Activated CD4-positive, alpha-beta memory T cell treated with anti-CD3 and anti-CD28 coated beads, Interleukin-2, amount 10 ng/mL, durations not matched to agents 7 days and 5 days (primary cell): ENCODE results near the gene PAX8. TPM values are rescaled to one million over a fixed set of nuclear protein-coding genes. Genes with fewer than 3 reads are reported as not detected.

Source experiments
- CTCF ChIA-PET: fragments of 350-600 bp; sonication (Branson Sonifier 250); formaldehyde crosslinking; loops from one replicate; lab custom pipeline; 2021; ENCODE audit warnings: antibody characterized with exemption, inconsistent platforms; lab: Charles Lee
- POLR2A ChIA-PET: fragments of 350-600 bp; sonication (Branson Sonifier 250); formaldehyde crosslinking; loops from one replicate; lab custom pipeline; 2021; ENCODE audit warnings: antibody characterized with exemption; lab: Charles Lee
- DNase-seq: peaks from one replicate; pipeline ENCODE4 v3.0.0-alpha.2; 2020
- H3K27ac Mint-ChIP-seq: one replicate; pipeline ENCODE4 v1.8.0; 2021; ENCODE audit warnings: mild to moderate bottlenecking, mixed read lengths
- H3K27me3 Mint-ChIP-seq: one replicate; pipeline ENCODE4 v1.8.0; 2021; ENCODE audit warnings: mixed read lengths
- H3K36me3 Mint-ChIP-seq: one replicate; pipeline ENCODE4 v1.8.0; 2021; ENCODE audit warnings: low read depth, mixed read lengths
- H3K4me1 Mint-ChIP-seq: one replicate; pipeline ENCODE4 v1.8.0; 2021; ENCODE audit warnings: mixed read lengths
- H3K4me3 Mint-ChIP-seq: one replicate; pipeline ENCODE4 v1.8.0; 2021; ENCODE audit warnings: mild to moderate bottlenecking, mixed read lengths
- H3K9me3 Mint-ChIP-seq: one replicate; pipeline ENCODE4 v1.8.0; 2021; ENCODE audit warnings: mixed read lengths
- total RNA-seq, 2 experiments: library from RNA; stranded (reverse); gene quantifications; one replicate each; pipeline ENCODE4 v1.2.3, GENCODE V29; 2021

PAX8 gene
- total RNA-seq, 2 experiments from 2014 or later: 1.7 TPM

DNA sequence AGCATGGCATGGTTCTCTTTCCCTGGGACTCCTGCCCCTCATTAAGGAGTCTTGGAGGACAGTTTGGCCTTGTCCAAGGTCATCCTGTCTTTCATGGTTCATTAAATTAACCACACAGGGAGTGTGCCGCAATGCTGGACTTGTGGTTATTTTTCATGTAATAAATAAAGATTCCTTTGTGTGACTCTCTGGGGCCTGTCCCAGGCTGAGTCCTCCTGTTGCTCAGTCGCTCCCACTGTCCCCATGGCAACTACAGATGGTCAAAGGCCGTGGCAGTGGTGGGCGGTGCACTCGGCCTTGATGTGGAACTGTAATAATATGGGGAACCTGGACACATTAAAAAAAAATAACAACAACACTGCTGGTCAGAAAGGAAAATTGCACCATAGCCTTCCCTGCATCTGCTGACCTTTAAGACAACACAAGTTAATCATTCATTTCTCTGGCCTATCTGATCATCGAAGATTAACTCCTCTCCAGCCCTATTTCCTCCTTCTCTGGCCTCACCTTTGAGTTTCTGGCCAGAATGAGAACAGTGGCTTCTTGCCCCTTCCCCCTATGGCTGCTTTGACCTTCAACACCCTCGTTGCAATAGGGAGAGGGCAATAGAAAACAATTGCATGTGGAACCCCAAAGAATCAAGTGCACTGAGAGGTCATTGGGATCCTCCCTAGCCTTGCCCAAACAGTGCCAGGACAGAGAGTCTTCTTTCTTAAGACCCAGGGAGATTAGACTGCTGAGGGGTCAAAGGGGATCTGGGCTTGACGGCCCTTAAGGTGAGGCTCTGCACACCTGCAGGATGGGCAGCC, 60.2 kb downstream of the PAX8 start:
- no peak overlapping the region for H3K4me3 Mint-ChIP-seq
- ChIA-PET CTCF (interaction anchor here (1.3 to 1.9 kb wide), 5 partner anchors 12 to 80 kb away, joined by 3 to 7 read pairs (median 6); no protein-coding TSS in a partner anchor), POLR2A (interaction anchor here (3.1 kb wide), 1 partner anchor 13 kb away, joined by 24 read pairs; no protein-coding TSS in a partner anchor)
- H3K4me1 Mint-ChIP-seq: peaks cover 22% of the 10 kb centered on the region
- H3K27ac Mint-ChIP-seq: no peak overlapping the region
- H3K27me3 Mint-ChIP-seq: peaks cover 2% of the 10 kb centered on the region
- H3K9me3 Mint-ChIP-seq: no peaks in the 10 kb centered on the region
- no peaks in the 10 kb centered on the region for H3K36me3 Mint-ChIP-seq
- no peak for DNase-seq

GRCh38 chr2:113217455-113218282, 61.1 kb downstream of the PAX8 start:
- CTCF ChIA-PET: interaction anchor here (1.0 to 1.9 kb wide), 8 partner anchors 11 to 80 kb away, joined by 3 to 7 read pairs (median 4); no protein-coding TSS in a partner anchor
- Mint-ChIP-seq H3K9me3 (no peaks in the 10 kb centered on the region), H3K4me3 (no peak overlapping the region), H3K27ac (no peak overlapping the region), H3K36me3 (no peaks in the 10 kb centered on the region), H3K4me1 (peaks cover 22% of the 10 kb centered on the region), H3K27me3 (peaks cover 2% of the 10 kb centered on the region)
- POLR2A ChIA-PET: interaction anchor here (1.3 to 3.1 kb wide), 3 partner anchors 12 to 43 kb away, joined by 4 to 24 read pairs (median 11); no protein-coding TSS in a partner anchor
- DNase-seq: no peak

DNA sequence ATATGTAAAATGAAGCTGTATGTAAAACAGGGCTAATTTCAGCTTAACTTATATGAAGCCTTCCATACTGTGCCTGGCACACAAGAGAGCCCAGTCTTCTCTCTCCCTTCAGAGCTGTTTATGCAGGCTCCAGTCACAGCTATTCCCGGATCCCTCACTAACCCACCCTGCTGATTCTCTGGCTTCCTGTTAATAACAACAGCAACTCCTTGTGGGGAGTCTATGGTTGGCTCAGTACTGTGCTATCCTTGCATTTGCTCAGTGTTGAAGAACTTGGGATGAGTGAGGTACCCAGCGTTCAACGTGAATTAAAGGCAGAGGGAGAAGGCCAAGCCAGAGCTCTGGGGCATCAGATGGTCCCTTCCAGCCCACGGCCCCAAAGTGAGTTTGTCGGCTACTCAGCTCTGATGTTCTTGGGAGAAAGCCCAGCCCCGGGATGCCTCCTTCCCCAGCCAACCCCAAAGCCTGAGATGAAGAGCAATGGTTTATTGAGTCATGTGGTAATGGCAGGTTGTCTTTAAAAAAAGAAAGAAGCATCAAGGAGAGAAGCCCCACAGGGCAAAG, 61.7 kb downstream of the PAX8 start:
- H3K27ac Mint-ChIP-seq: no peak overlapping the region
- POLR2A ChIA-PET: interaction anchor here (1.3 to 3.1 kb wide), 3 partner anchors 12 to 42 kb away, joined by 4 to 24 read pairs (median 11); no protein-coding TSS in a partner anchor
- CTCF ChIA-PET: interaction anchor here (0.8 to 1.9 kb wide), 10 partner anchors 11 to 79 kb away, joined by 3 to 7 read pairs (median 4); no protein-coding TSS in a partner anchor
- peaks cover 2% of the 10 kb centered on the region for H3K27me3 Mint-ChIP-seq
- no peak for DNase-seq
- H3K4me1 Mint-ChIP-seq: peaks cover 22% of the 10 kb centered on the region
- H3K36me3 Mint-ChIP-seq: no peaks in the 10 kb centered on the region
- no peaks in the 10 kb centered on the region for H3K9me3 Mint-ChIP-seq
- no peak overlapping the region for H3K4me3 Mint-ChIP-seq

- DNase-seq: no peak
- POLR2A ChIA-PET: interaction anchor here (2.1 to 3.1 kb wide), 2 partner anchors 11 to 15 kb away, joined by 11 to 24 read pairs; no protein-coding TSS in a partner anchor
- Mint-ChIP-seq H3K27ac (no peak overlapping the region), H3K4me1 (peaks cover 22% of the 10 kb centered on the region), H3K27me3 (no peaks in the 10 kb centered on the region), H3K9me3 (no peaks in the 10 kb centered on the region), H3K4me3 (no peak overlapping the region), H3K36me3 (no peaks in the 10 kb centered on the region)
- CTCF ChIA-PET: interaction anchor here (0.8 to 1.9 kb wide), 7 partner anchors 12 to 78 kb away, joined by 3 to 7 read pairs (median 5); no protein-coding TSS in a partner anchor
Measured at GRCh38 chr2:113216321-113216720, 62.4 kb downstream of the PAX8 start.

DNA sequence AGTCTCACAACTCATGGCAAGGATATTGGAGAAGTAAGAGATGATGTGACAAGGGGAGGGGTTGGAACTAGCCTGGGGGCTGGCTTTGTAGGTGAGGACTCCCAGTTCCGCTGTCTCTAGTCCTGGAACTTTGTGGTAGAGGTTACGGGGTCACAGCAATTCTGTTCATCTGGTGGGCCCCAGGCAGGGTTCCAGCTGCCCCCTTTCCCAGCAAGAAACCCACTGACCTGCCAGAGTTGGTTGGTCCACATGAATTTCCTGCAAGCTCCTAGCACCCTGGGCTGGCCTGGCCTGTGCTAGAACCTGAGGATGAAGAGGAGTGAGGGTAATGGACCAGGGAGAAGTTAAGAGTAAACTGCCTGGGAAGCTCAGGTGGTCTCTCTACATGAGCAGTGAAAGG, 63.7 kb downstream of the PAX8 start:
- Mint-ChIP-seq H3K4me1 (peaks cover 22% of the 10 kb centered on the region), H3K9me3 (no peaks in the 10 kb centered on the region), H3K36me3 (no peaks in the 10 kb centered on the region), H3K27me3 (no peaks in the 10 kb centered on the region), H3K4me3 (no peak overlapping the region), H3K27ac (no peak overlapping the region)
- ChIA-PET CTCF (interaction anchor here (3.3 kb wide), 1 partner anchor 11 kb away, joined by 12 read pairs; no protein-coding TSS in a partner anchor), POLR2A (interaction anchor here (3.1 kb wide), 1 partner anchor 10 kb away, joined by 24 read pairs; no protein-coding TSS in a partner anchor)
- no peak for DNase-seq

GRCh38 chr2:113214141-113214540, 64.6 kb downstream of the PAX8 start:
- ChIA-PET CTCF (interaction anchor here (3.3 kb wide), 1 partner anchor 10 kb away, joined by 12 read pairs; no protein-coding TSS in a partner anchor), POLR2A (interaction anchor here (0.8 kb wide), 1 partner anchor 10 kb away, joined by 3 read pairs; no protein-coding TSS in a partner anchor)
- Mint-ChIP-seq H3K4me3 (no peak overlapping the region), H3K4me1 (peaks cover 18% of the 10 kb centered on the region), H3K27ac (no peak overlapping the region), H3K36me3 (no peaks in the 10 kb centered on the region), H3K27me3 (no peaks in the 10 kb centered on the region), H3K9me3 (no peaks in the 10 kb centered on the region)
- no peak for DNase-seq

DNA sequence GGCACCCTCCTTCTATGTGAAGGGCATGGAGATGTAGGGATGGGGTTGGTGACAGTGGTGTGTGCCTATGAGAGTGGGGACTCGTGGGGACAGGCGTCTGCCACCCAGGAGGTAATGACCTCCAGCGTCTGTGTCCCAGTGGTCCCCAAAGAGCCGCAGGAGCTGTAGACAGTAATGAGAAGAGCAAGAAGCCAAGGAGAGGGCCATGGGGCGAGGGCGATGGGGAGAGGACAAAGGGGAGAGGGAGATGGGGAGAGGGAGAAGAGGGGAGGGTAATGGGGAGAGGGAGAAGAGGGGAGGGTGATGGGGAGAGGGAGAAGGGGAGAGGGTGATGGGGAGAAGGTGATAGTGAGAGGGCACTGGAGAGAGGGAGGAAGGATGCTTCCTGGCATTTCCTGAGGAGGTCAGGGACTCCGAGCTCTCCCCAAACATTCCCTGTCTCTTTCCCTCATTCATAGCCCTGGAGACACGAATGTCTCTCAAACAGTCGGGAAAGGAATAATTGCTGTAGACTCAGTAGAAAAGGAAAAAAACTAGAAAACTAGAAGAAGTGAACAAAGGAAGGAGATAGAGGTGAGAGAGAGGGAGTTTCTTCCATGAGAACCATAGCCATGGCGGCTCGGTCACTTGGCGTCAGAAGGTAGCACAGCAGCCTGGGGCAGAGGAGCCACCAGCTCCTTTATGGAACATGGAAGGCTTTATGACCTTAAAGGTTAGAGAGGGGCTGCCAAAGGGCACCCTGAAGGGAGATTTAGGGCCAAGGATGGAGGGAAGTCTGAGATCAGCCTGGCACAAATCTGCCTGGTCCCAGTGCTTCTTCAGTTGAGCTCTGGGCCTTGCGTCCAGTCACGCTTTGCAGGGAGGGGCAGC, 65.4 kb downstream of the PAX8 start:
- no peaks in the 10 kb centered on the region for H3K9me3 Mint-ChIP-seq
- POLR2A ChIA-PET: interaction anchor here (0.8 kb wide), 1 partner anchor 38 kb away, joined by 3 read pairs; no protein-coding TSS in a partner anchor
- CTCF ChIA-PET: interaction anchor here (3.3 kb wide), 1 partner anchor 9 kb away, joined by 12 read pairs; no protein-coding TSS in a partner anchor
- no peak overlapping the region for H3K27ac Mint-ChIP-seq
- no peaks in the 10 kb centered on the region for H3K36me3 Mint-ChIP-seq
- H3K4me3 Mint-ChIP-seq: no peak overlapping the region
- H3K27me3 Mint-ChIP-seq: no peaks in the 10 kb centered on the region
- H3K4me1 Mint-ChIP-seq: peaks cover 14% of the 10 kb centered on the region
- no peak for DNase-seq

DNA sequence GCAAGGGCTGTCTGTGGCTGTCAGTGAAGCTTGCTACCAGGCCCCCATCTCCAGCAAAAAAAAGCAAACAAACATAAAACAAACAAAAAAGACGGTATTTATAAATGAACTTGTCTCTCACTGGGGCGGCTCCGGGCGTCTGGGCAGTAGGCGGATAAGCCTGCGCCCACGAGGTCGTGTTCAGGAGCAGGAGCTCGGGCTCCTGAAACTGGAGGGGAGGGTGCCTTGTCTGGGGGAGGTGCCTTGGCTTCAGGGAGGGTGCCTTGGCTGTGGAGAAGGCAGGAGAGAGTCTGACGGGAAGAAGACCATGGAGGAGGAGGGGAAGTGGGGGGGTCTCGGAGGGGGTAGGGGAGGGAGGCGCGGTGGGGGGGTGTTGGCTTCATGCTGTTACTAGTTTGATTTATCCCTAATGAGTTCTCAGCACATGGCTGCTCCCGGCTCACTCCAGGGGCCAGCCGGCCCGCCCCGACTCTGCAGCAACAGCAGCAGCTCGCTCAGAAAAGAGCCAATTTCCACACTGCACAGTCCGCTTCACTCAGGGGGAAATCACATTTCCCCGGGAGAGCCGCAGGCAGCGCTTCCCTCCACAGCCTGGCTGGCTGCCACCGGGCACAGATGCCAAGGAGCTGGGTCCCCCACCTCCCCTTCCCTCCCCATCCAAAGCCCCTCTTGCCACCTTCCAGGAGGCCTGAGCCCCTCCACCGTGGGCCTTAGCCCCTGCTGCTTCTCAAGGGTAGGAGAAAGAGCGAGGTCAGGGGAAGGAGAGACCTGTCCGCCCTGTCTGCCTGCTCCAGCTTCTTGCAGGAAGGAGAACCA, 66.3 kb downstream of the PAX8 start:
- H3K36me3 Mint-ChIP-seq: no peaks in the 10 kb centered on the region
- no peak overlapping the region for H3K27ac Mint-ChIP-seq
- no peak overlapping the region for H3K4me3 Mint-ChIP-seq
- H3K4me1 Mint-ChIP-seq: peaks cover 6% of the 10 kb centered on the region
- no peaks in the 10 kb centered on the region for H3K9me3 Mint-ChIP-seq
- H3K27me3 Mint-ChIP-seq: no peaks in the 10 kb centered on the region
- no peak for DNase-seq
- POLR2A ChIA-PET: interaction anchor here (0.8 to 1.2 kb wide), 2 partner anchors 20 to 39 kb away, joined by 3 read pairs; no protein-coding TSS in a partner anchor
- CTCF ChIA-PET: interaction anchor here (1.0 to 3.3 kb wide), 3 partner anchors 8 to 37 kb away, joined by 3 to 12 read pairs (median 3); no protein-coding TSS in a partner anchor

DNA sequence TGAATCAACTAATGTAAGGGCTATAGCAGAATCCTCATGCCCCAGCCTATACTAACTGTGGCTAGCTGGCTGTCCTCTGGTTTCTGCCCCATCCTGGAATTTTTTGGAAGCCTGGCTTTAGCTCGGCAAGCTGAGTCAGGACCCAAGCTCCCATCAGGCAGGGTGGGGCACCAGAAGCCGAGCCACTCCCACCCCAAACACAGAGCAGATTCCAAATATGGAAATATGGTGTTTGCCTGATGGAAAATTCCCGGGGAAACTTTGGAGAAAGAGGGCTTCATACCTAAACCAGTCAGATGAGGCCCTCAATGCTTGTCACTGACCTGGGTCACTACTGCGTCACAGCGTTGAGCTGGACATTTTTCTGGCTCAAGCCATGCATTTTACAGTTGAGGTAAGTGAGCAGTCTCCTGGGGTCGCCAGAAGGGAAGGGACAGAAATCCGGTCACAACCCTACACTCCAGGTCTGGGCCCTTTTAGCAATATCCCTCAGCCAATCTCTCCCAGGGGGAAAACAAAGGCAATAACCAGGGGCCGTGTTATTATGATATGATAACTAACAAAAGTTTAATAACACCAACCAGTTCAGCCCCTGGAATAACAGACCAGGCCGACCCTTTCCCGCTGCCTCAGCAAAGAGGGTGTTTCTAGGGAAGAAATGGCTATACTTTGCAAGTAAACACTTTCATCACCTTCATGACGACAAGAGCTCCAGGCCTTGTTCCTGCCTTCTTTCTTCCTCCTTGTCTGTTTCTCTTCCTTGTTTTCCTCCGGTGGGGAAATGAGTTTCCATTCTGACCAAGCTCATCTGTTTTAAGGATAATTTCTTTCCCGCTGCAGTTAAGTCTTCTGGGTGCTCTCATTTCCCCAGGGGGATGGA, 67.3 kb downstream of the PAX8 start:
- no peaks in the 10 kb centered on the region for H3K36me3 Mint-ChIP-seq
- DNase-seq: no peak
- no peak overlapping the region for H3K4me3 Mint-ChIP-seq
- ChIA-PET CTCF (interaction anchor here (0.8 to 1.6 kb wide), 4 partner anchors 13 to 73 kb away, joined by 3 to 7 read pairs (median 4); no protein-coding TSS in a partner anchor), POLR2A (interaction anchor here (1.2 kb wide), 1 partner anchor 21 kb away, joined by 3 read pairs; no protein-coding TSS in a partner anchor)
- H3K27me3 Mint-ChIP-seq: no peaks in the 10 kb centered on the region
- H3K4me1 Mint-ChIP-seq: no peaks in the 10 kb centered on the region
- H3K27ac Mint-ChIP-seq: no peak overlapping the region
- H3K9me3 Mint-ChIP-seq: no peaks in the 10 kb centered on the region

DNA sequence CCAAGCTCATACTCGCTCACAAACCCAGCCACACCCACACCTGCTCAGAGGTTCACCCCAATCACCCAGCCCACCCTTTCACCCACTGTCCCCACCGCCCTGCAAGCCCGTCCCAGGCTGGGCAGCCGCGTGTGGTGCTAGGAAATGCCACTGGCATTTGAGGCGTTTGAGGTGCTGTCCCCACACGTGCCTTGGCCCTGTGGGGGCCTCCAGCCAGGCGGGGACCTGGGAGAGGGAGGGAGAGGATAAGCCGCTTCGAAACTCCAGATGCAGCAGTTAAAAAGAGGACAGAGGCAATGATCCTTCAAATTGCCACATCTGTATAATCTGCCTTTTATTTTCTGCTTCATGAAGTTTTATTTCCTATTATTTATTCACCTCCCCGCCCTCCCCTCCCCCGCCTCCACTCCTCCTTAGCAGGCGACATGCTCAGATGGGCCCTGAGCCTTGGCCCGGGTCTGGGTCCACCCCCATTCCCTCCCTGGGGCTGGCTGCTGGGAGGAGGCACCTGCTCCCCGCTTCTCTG, 69.0 kb downstream of the PAX8 start:
- H3K27ac Mint-ChIP-seq: peak overlapping the region; percentile 9
- H3K4me1 Mint-ChIP-seq: no peaks in the 10 kb centered on the region
- no peaks in the 10 kb centered on the region for H3K9me3 Mint-ChIP-seq
- CTCF ChIA-PET: no interaction called here
- H3K27me3 Mint-ChIP-seq: no peaks in the 10 kb centered on the region
- no peak for DNase-seq
- no peak overlapping the region for H3K4me3 Mint-ChIP-seq
- POLR2A ChIA-PET: no interaction called here
- no peaks in the 10 kb centered on the region for H3K36me3 Mint-ChIP-seq
